Ovary (tissue), 9 donors: Measurements from ENCODE around the gene HORMAD2. TPM values are rescaled to one million over a fixed set of nuclear protein-coding genes. Genes with fewer than 3 reads are reported as not detected.
"Not testable (repeated sequence)": the region's sequence is repeated elsewhere in the genome, so short reads cannot be mapped to it uniquely, and the experiment has no call there.

Experiments used
- DNase-seq, 5 donors: peaks; one replicate each; pipeline ENCODE4 v3.0.0-alpha.2; 2019 to 2020
- H3K27ac ChIP-seq, 2 donors: fragments of 200-600 bp; one replicate each; pipeline versions ENCODE4 v1.5.1 to v1.8.0; 2019 to 2022
- H3K27me3 ChIP-seq: fragments of 200-600 bp; one replicate; pipeline ENCODE4 v1.8.0; 2022
- H3K36me3 ChIP-seq: fragments of 200-600 bp; sonication (generic); one replicate; pipeline ENCODE4 v1.5.1; 2019
- H3K4me1 ChIP-seq: one replicate; pipeline ENCODE4 v1.8.1; 2013; ENCODE audit warnings: mild to moderate bottlenecking, moderate library complexity; ENCODE audit not compliant: insufficient read depth
- H3K4me3 ChIP-seq: fragments of 200-600 bp; sonication (generic); one replicate; pipeline ENCODE4 v1.5.1; 2017
- H3K9me3 ChIP-seq, 2 donors: fragments of 200-600 bp in 1 of 2; sonication (generic) in 1 of 2; one replicate each; pipeline versions ENCODE4 v1.5.1 to v1.8.1; 2013 to 2019; ENCODE audit warnings: mild to moderate bottlenecking in 1 of 2, moderate library complexity in 1 of 2
- CTCF ChIP-seq, 3 donors: fragments of 450-650 bp in 2 of 3; fragments of 200-600 bp in 1 of 3; IDR thresholded peaks; one replicate each; pipeline versions ENCODE4 v1.5.1 to v1.8.0; 2016 to 2022; ENCODE audit warnings: antibody characterized with exemption in 3 of 3, mild to moderate bottlenecking in 1 of 3
- EP300 ChIP-seq: sonication (generic); formaldehyde crosslinking; IDR thresholded peaks from one replicate; pipeline ENCODE4 v1.6.1; 2017; ENCODE audit warnings: antibody characterized with exemption
- POLR2A ChIP-seq: fragments of 450-650 bp; IDR thresholded peaks from one replicate; pipeline ENCODE4 v1.6.1; 2017; ENCODE audit warnings: antibody characterized with exemption, mild to moderate bottlenecking, moderate library complexity
- WGBS, 3 donors: extraction: QIAGEN DNeasy Blood & Tissue Kit in 1 of 3; methylation state at CpG; one replicate each; pipeline versions ENCODE4 v1.1.5 to v1.1.7; 2013 to 2017; 5-methylcytosine and 5-hydroxymethylcytosine counted together
- intact Hi-C, 4 donors: fragments of 100-400 bp; cut with DNase I; formaldehyde crosslinking; loops; one replicate each; pipeline versions ENCODE4 v1.11.0 to v1.15.1; 2022 to 2023
- polyA plus RNA-seq, 2 donors: library from polyadenylated mRNA; stranded (reverse); fragments of 200-250 nt in 1 of 2; fragments of 350-450 nt in 1 of 2; fragmentation: Illumina TruSeq in 1 of 2; extraction: RNeasy Lipid Tissue Mini Kit (QIAGEN cat#74804) in 1 of 2; gene quantifications; one replicate each; pipeline ENCODE4 v1.2.3, GENCODE V29; 2013 to 2014
- total RNA-seq, 7 donors: library from RNA; depleted of rRNA in 2 of 7; stranded (reverse); fragments of >200 nt in 2 of 7; fragmentation: NEBNext Ultra II Directional in 3 of 7; extraction: Animal tissue kit (Norgen Biotek cat#: 25700) in 3 of 7; gene quantifications; one replicate each; pipeline versions ENCODE4 v1.1.0 to v1.2.4, GENCODE V29; 2016 to 2023
- donor health status: DM: no; HTN: no; CAD: no; lungs with moderate emphysema.
- donor health status: DM: no; HTN: no; CAD: no.
- donor health status: Bipolar disorder and iron deficiency.
- donor health status: DM: yes; HTN: yes; CAD: no.
- donor health status: DM: no; HTN: no; CAD: no.
- donor health status: DM: yes; HTN: yes; CAD: no.

Gene HORMAD2
- total and polyA plus RNA-seq, 9 donors = not detected

- H3K27ac ChIP-seq = no peak overlapping the region
- TF ChIP-seq EP300 (no peak), CTCF (IDR thresholded peaks at IDR 0.05) (no peak), POLR2A (no peak)
- DNase-seq = no peak
- H3K4me1 ChIP-seq = no peaks in the 10 kb centered on the region
- no peak overlapping the region for H3K4me3 ChIP-seq
- H3K27me3 ChIP-seq = no peaks in the 10 kb centered on the region
- H3K36me3 ChIP-seq = no peaks in the 10 kb centered on the region
- H3K9me3 ChIP-seq = peaks cover 0 to 6% of the 10 kb centered on the region in 2 donors
- intact Hi-C loops = no loop called here
Measured at GRCh38 chr22:30054764-30055069, 25.5 kb upstream of the HORMAD2 start.

- no peak for TF ChIP-seq CTCF (IDR thresholded peaks at IDR 0.05)
- 82 to 93% (median 92%) methylated on average over 1 of the region's 1 CpG for WGBS, 3 donors
- Histone ChIP-seq H3K27me3 (no peaks in the 10 kb centered on the region), H3K4me1 (no peaks in the 10 kb centered on the region), H3K9me3 (peaks cover 0 to 6% of the 10 kb centered on the region in 2 donors), H3K36me3 (no peaks in the 10 kb centered on the region), H3K4me3 (no peak overlapping the region), H3K27ac (no peak overlapping the region)
- intact Hi-C loops = no loop called here
- no peak for DNase-seq
Measured at GRCh38 chr22:30056015-30056414, 24.2 kb upstream of the HORMAD2 start.

- peaks cover 0 to 6% of the 10 kb centered on the region in 2 donors for H3K9me3 ChIP-seq
- no peaks in the 10 kb centered on the region for H3K27me3 ChIP-seq
- intact Hi-C loops = no loop called here
- no peaks in the 10 kb centered on the region for H3K4me1 ChIP-seq
- TF ChIP-seq CTCF (IDR thresholded peaks at IDR 0.05) (no peak), EP300 (no peak), POLR2A (no peak)
- H3K27ac ChIP-seq = no peak overlapping the region
- no peak for DNase-seq
- no peaks in the 10 kb centered on the region for H3K36me3 ChIP-seq
- WGBS, 3 donors = 94 to 97% (median 94%) methylated on average over 1 of the region's 1 CpG
- H3K4me3 ChIP-seq = no peak overlapping the region
Measured at GRCh38 chr22:30057375-30057774, 22.9 kb upstream of the HORMAD2 start.

GRCh38 chr22:30059346-30060020, 20.8 kb upstream of the HORMAD2 start:
- WGBS, 3 donors = 86 to 91% (median 88%) methylated on average over 12 to 20 of the region's 22 CpGs
- H3K36me3 ChIP-seq, DNase-seq, H3K27ac ChIP-seq, H3K9me3 ChIP-seq, H3K4me3 ChIP-seq, intact Hi-C loops, H3K4me1 ChIP-seq, H3K27me3 ChIP-seq: not testable (repeated sequence)

- 94 to 96% (median 96%) methylated on average over 6 of the region's 6 CpGs for whole genome bisulfite sequencing, 3 donors
- DNase-seq, H3K4me1 ChIP-seq, H3K27me3 ChIP-seq, H3K9me3 ChIP-seq, H3K36me3 ChIP-seq, H3K27ac ChIP-seq, H3K4me3 ChIP-seq, intact Hi-C loops: not testable (repeated sequence)
Measured at GRCh38 chr22:30061094-30061493, 19.2 kb upstream of the HORMAD2 start.

- TF ChIP-seq EP300 (no peak), CTCF (IDR thresholded peaks at IDR 0.05) (no peak), POLR2A (no peak)
- 67 to 79% (median 78%) methylated on average over 3 of the region's 3 CpGs for WGBS, 3 donors
- intact Hi-C loops = no loop called here
- no peaks in the 10 kb centered on the region for H3K36me3 ChIP-seq
- no peaks in the 10 kb centered on the region for H3K4me1 ChIP-seq
- H3K4me3 ChIP-seq = no peak overlapping the region
- no peak overlapping the region for H3K27ac ChIP-seq
- DNase-seq = no peak
- H3K9me3 ChIP-seq = peaks cover 0 to 2% of the 10 kb centered on the region in 2 donors
- no peaks in the 10 kb centered on the region for H3K27me3 ChIP-seq
Measured at GRCh38 chr22:30062259-30062658, 18.0 kb upstream of the HORMAD2 start.
